Kidney epithelial cell (primary cell): ENCODE measurements around the gene CHD3. TPM values are rescaled to one million over a fixed set of nuclear protein-coding genes. Genes with fewer than 3 reads are reported as not detected.
A peak's percentile ranks its signal among the peaks of the same experiment; 100 is the strongest.

Source experiments
- DNase-seq: peaks from one replicate; pipeline ENCODE4 v3.0.0-alpha.2; 2010; ENCODE audit warnings: low read depth
- H3K27me3 ChIP-seq: 2 replicates; pipeline ENCODE4 v1.6.0; 2011; ENCODE audit warnings: low read length; ENCODE audit not compliant: control insufficient read depth, insufficient read depth
- H3K36me3 ChIP-seq: 2 replicates; pipeline ENCODE4 v1.5.1; 2011; ENCODE audit warnings: low read length; ENCODE audit not compliant: control insufficient read depth, insufficient read depth
- H3K4me3 ChIP-seq: 2 replicates; pipeline ENCODE4 v1.5.1; 2011; ENCODE audit warnings: low read depth, mild to moderate bottlenecking, control low read depth, low read length
- CTCF ChIP-seq: IDR thresholded peaks from 2 replicates; pipeline ENCODE4 v1.5.1; 2011; ENCODE audit warnings: mild to moderate bottlenecking, moderate library complexity, low read length, control low read depth, inconsistent platforms; ENCODE audit not compliant: insufficient read depth, poor library complexity, severe bottlenecking
- total RNA-seq: library from RNA; depleted of rRNA; stranded (reverse); fragments of >200 nt; gene quantifications from 2 replicates; pipeline ENCODE4 v1.2.3, GENCODE V29; 2015

Gene CHD3
- total RNA-seq, 1 donor from 2014 or later, result 42.4 TPM

GRCh38 chr17:7887038-7887481 is 1.5 kb upstream of the CHD3 start:
- no peak for DNase-seq

GRCh38 chr17:7887482-7888183 is 956 bp upstream of the CHD3 start:
- TF ChIP-seq CTCF, result no peak
- DNase-seq, result peak; percentile 69
- H3K27me3 ChIP-seq, result no peaks in the 10 kb centered on the region
- H3K4me3 ChIP-seq, result peak overlapping the region; percentile 82
- peaks cover 6% of the 10 kb centered on the region for H3K36me3 ChIP-seq

More at GRCh38 chr17:7887038-7887481, 1.5 kb upstream of the CHD3 start:
- no peak for TF ChIP-seq CTCF
- Histone ChIP-seq H3K27me3 (no peaks in the 10 kb centered on the region), H3K36me3 (peaks cover 6% of the 10 kb centered on the region), H3K4me3 (peak overlapping the region; percentile 82)

- Histone ChIP-seq H3K4me3 (no peak overlapping the region), H3K36me3 (peaks cover 9% of the 10 kb centered on the region), H3K27me3 (no peaks in the 10 kb centered on the region)
- TF ChIP-seq CTCF, result peak; percentile 46
- DNase-seq, result peak; percentile 67
Observed at GRCh38 chr17:7889166-7889955, 772 bp downstream of the CHD3 start.

GRCh38 chr17:7893187-7893880 is 4.7 kb downstream of the CHD3 start:
- TF ChIP-seq CTCF, result no peak
- no peaks in the 10 kb centered on the region for H3K27me3 ChIP-seq
- peaks cover 10% of the 10 kb centered on the region for H3K36me3 ChIP-seq
- H3K4me3 ChIP-seq, result no peak overlapping the region
- no peak for DNase-seq

GRCh38 chr17:7894226-7894625 is 5.6 kb downstream of the CHD3 start:
- TF ChIP-seq CTCF, result no peak
- no peak for DNase-seq
- no peak overlapping the region for H3K4me3 ChIP-seq
- no peaks in the 10 kb centered on the region for H3K27me3 ChIP-seq
- peaks cover 10% of the 10 kb centered on the region for H3K36me3 ChIP-seq
